Naive thymus-derived CD4-positive, alpha-beta T cell (primary cell): Measurements from ENCODE around the gene ANKS1B. TPM values are rescaled to one million over a fixed set of nuclear protein-coding genes. Genes with fewer than 3 reads are reported as not detected.
"Not testable (repeated sequence)": the region's sequence is repeated elsewhere in the genome, so short reads cannot be mapped to it uniquely, and the experiment has no call there.

Experiments
- ATAC-seq: fragments of 150-1000 bp; cut with Tn5 transposase; 2 replicates; pipeline ENCODE4 v1.10.0; 2021; ENCODE audit warnings: mild to moderate bottlenecking, moderate library complexity
- CTCF ChIA-PET: fragments of 350-600 bp; sonication (Branson Sonifier 250); formaldehyde crosslinking; loops from one replicate; lab custom pipeline; 2021; ENCODE audit warnings: antibody characterized with exemption; lab: Charles Lee
- POLR2A ChIA-PET: fragments of 350-600 bp; sonication (Branson Sonifier 250); formaldehyde crosslinking; loops from one replicate; lab custom pipeline; 2021; ENCODE audit warnings: antibody characterized with exemption, inconsistent platforms; lab: Charles Lee
- DNase-seq, 9 donors: peaks; one replicate each; pipeline versions ENCODE4 v3.0.0 to v3.0.0-alpha.2; 2020 to 2022; ENCODE audit warnings: mixed read lengths in 1 of 9
- H3K27ac ChIP-seq: one replicate; pipeline ENCODE4 v1.7.0; 2013; ENCODE audit warnings: mild to moderate bottlenecking, low read depth, low read length, moderate library complexity
- H3K27me3 ChIP-seq, 2 donors: one replicate each; pipeline ENCODE4 v1.7.0; 2013; ENCODE audit warnings: low read length in 2 of 2, mild to moderate bottlenecking in 2 of 2, moderate library complexity in 2 of 2; ENCODE audit not compliant: control insufficient read depth in 2 of 2, insufficient read depth in 2 of 2
- H3K36me3 ChIP-seq, 3 experiments: 1 replicate in 2 of 3; 2 replicates in 1 of 3; pipeline ENCODE4 v1.7.0; 2013; ENCODE audit warnings: low read length in 3 of 3, mild to moderate bottlenecking in 3 of 3, moderate library complexity in 1 of 3; ENCODE audit not compliant: insufficient read depth in 3 of 3, control insufficient read depth in 2 of 3
- H3K4me1 ChIP-seq, 2 donors: one replicate each; pipeline ENCODE4 v1.7.0; 2013; ENCODE audit warnings: low read length in 2 of 2, mild to moderate bottlenecking in 2 of 2, moderate library complexity in 1 of 2; ENCODE audit not compliant: control insufficient read depth in 2 of 2, insufficient read depth in 2 of 2
- H3K4me3 ChIP-seq: 2 replicates; pipeline ENCODE4 v1.7.0; 2013; ENCODE audit warnings: mild to moderate bottlenecking, low read length
- H3K9me3 ChIP-seq, 3 experiments: 1 replicate in 2 of 3; 2 replicates in 1 of 3; pipeline ENCODE4 v1.7.0; 2013; ENCODE audit warnings: low read length in 3 of 3; ENCODE audit not compliant: control insufficient read depth in 2 of 3
- H3K27ac Mint-ChIP-seq, 9 donors: one replicate each; pipeline ENCODE4 v1.8.0; 2020 to 2022; ENCODE audit warnings: mixed read lengths in 9 of 9, mild to moderate bottlenecking in 8 of 9, moderate library complexity in 5 of 9, inconsistent platforms in 2 of 9
- H3K27me3 Mint-ChIP-seq, 5 donors: one replicate each; pipeline ENCODE4 v1.8.0; 2021 to 2022; ENCODE audit warnings: mixed read lengths in 5 of 5, mild to moderate bottlenecking in 1 of 5
- H3K36me3 Mint-ChIP-seq, 5 donors: one replicate each; pipeline ENCODE4 v1.8.0; 2020 to 2022; ENCODE audit warnings: mixed read lengths in 5 of 5, mild to moderate bottlenecking in 3 of 5, inconsistent platforms in 1 of 5
- H3K4me1 Mint-ChIP-seq, 7 donors: one replicate each; pipeline ENCODE4 v1.8.0; 2020 to 2022; ENCODE audit warnings: mixed read lengths in 7 of 7, mild to moderate bottlenecking in 3 of 7, inconsistent platforms in 1 of 7
- H3K4me3 Mint-ChIP-seq, 10 donors: one replicate each; pipeline ENCODE4 v1.8.0; 2020 to 2022; ENCODE audit warnings: mild to moderate bottlenecking in 10 of 10, mixed read lengths in 10 of 10, moderate library complexity in 6 of 10, inconsistent platforms in 2 of 10
- H3K9me3 Mint-ChIP-seq, 11 donors: one replicate each; pipeline ENCODE4 v1.8.0; 2020 to 2022; ENCODE audit warnings: mixed read lengths in 11 of 11, mild to moderate bottlenecking in 4 of 11, inconsistent platforms in 1 of 11, moderate library complexity in 1 of 11
- intact Hi-C, 2 donors: fragments of 100-400 bp; cut with micrococcal nuclease; formaldehyde crosslinking; loops; one replicate each; pipeline ENCODE4 v1.15.1; 2023
- polyA plus RNA-seq, 2 donors: library from polyadenylated mRNA; unstranded; fragments of 300-500 nt; fragmentation: Illumina TruSeq; gene quantifications; one replicate each; pipeline ENCODE4 v1.2.3, GENCODE V29; 2021
- total RNA-seq, 6 experiments: library from RNA in 5 of 6; stranded (reverse) in 5 of 6; gene quantifications; 1 replicate in 5 of 6; 2 replicates in 1 of 6; pipeline ENCODE4 v1.2.3 and lab custom pipeline; 2021 to 2026

ANKS1B gene
- total and polyA plus RNA-seq, 7 experiments from 2014 or later, result 0.97 TPM; not detected in 6

DNA sequence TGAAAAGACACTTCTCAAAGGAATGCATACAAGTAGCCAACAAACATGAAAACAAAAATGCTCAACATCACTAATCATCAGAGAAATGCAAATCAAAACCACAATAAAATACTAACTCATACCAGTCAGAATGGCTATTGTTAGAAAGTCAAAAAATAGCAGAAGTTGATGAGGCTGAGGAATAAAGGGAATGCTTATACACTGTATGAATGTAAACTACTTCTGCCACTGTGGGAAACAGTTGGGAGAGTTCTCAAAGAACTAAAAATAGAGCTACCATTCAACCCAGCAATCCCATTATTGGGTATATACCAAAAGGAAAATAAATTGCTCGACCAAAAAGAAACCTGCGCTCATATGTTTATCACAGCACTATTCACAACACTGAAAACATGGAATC, 360.1 kb downstream of the ANKS1B start:
- H3K9me3 Mint-ChIP-seq, result peaks cover 0 to 33% (median 8%) of the 10 kb centered on the region in 11 donors
- H3K4me1 ChIP-seq, POLR2A ChIA-PET, H3K27me3 Mint-ChIP-seq, intact Hi-C loops, ATAC-seq, CTCF ChIA-PET, H3K4me1 Mint-ChIP-seq, H3K36me3 Mint-ChIP-seq, H3K4me3 ChIP-seq, H3K27ac Mint-ChIP-seq, H3K27ac ChIP-seq, H3K4me3 Mint-ChIP-seq, DNase-seq, H3K36me3 ChIP-seq, H3K27me3 ChIP-seq, H3K9me3 ChIP-seq: not testable (repeated sequence)

- no peak overlapping the region for H3K27ac ChIP-seq
- H3K4me3 ChIP-seq, result no peak overlapping the region
- H3K4me3 Mint-ChIP-seq, result no peak overlapping the region
- ChIA-PET POLR2A (no interaction called here), CTCF (no interaction called here)
- ATAC-seq (no peak), DNase-seq (no peak)
- H3K27me3 ChIP-seq, result no peaks in the 10 kb centered on the region
- intact Hi-C loops, result loop anchor here in 1 of 2 donors (1.0 kb wide), 1 partner anchor 577 kb away; no protein-coding TSS in a partner anchor
- peaks cover 0 to 9% (median 0%) of the 10 kb centered on the region in 3 experiments for H3K9me3 ChIP-seq
- H3K36me3 ChIP-seq, result no peaks in the 10 kb centered on the region
- peaks cover 2 to 45% (median 14%) of the 10 kb centered on the region in 11 donors for H3K9me3 Mint-ChIP-seq
- H3K36me3 Mint-ChIP-seq, result no peaks in the 10 kb centered on the region
- H3K4me1 Mint-ChIP-seq, result no peaks in the 10 kb centered on the region
- no peak overlapping the region for H3K27ac Mint-ChIP-seq
- no peaks in the 10 kb centered on the region for H3K27me3 Mint-ChIP-seq
- no peaks in the 10 kb centered on the region for H3K4me1 ChIP-seq
These were observed 364.6 kb downstream of the ANKS1B start for GRCh38 chr12:99620159-99620479.

DNA sequence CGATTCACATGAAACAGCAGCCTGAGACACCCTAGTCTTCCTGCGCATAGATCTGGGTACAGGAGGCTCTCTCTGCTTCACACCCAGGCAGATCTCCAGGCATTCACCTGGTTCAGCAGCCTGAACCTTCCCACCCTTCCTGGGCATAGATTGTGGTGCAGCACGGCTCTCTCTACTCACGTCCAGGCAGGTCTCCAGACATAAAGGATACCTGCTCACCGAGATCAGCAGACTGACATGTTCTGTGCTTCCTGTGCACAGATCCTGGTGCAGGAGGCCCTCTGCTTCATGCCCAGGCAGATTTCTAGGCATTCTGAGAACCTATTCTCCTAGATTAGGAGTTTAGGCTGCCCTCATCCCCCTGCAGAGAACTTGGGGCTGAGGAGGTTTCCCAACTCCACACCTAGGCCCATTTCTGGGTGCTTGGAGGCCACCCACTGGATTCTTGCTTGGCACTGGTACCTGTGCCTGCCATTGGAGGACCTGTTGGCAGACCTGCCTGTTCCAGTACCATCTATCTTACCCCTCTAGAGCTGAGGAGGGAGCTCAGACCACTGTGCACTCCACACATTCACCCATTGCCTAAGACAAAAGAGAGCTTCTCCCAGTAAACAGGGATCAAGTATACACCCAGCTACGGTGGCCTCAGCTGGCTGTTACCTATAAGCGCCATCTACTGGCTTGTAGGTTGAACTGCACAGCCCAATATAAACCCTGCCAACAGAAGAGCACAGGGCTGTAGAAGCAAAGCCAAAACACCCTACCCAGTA, 365.2 kb downstream of the ANKS1B start:
- Mint-ChIP-seq H3K4me3 (no peak overlapping the region), H3K4me1 (no peaks in the 10 kb centered on the region), H3K27me3 (no peaks in the 10 kb centered on the region), H3K27ac (no peak overlapping the region), H3K36me3 (no peaks in the 10 kb centered on the region), H3K9me3 (peaks cover 2 to 50% (median 19%) of the 10 kb centered on the region in 11 donors)
- ChIA-PET POLR2A (no interaction called here), CTCF (no interaction called here)
- ATAC-seq, result no peak
- H3K36me3 ChIP-seq, result no peaks in the 10 kb centered on the region
- DNase-seq, result no peak
- no peaks in the 10 kb centered on the region for H3K4me1 ChIP-seq
- H3K27ac ChIP-seq, result no peak overlapping the region
- no peak overlapping the region for H3K4me3 ChIP-seq
- intact Hi-C loops, result loop anchor here in 1 of 2 donors (1.0 kb wide), 1 partner anchor 576 kb away; no protein-coding TSS in a partner anchor
- peaks cover 0 to 9% (median 0%) of the 10 kb centered on the region in 3 experiments for H3K9me3 ChIP-seq
- no peaks in the 10 kb centered on the region for H3K27me3 ChIP-seq

DNA sequence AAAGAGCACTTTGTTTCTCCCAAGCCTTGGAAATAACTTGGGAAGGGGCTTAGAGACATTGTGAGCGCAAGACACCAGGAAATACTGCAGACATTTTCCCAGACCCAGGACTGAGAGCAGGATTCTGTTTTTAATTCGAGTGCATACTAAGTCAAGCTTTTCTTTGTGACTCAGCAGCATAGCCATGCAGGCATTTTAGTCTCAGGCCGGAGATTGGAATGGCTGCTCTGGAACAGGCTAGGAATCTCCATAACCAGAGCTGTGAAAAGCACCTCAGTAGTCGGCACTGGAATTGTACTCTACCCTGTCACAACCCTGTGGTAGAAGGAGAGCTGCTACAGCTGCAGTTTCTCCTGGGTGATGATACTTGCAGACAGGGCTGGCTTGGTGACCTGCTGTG, 366.1 kb downstream of the ANKS1B start:
- Mint-ChIP-seq H3K27ac (no peak overlapping the region), H3K9me3 (peaks cover 2 to 53% (median 19%) of the 10 kb centered on the region in 11 donors), H3K36me3 (no peaks in the 10 kb centered on the region), H3K27me3 (no peaks in the 10 kb centered on the region), H3K4me3 (no peak overlapping the region), H3K4me1 (no peaks in the 10 kb centered on the region)
- ChIA-PET CTCF (no interaction called here), POLR2A (no interaction called here)
- H3K27me3 ChIP-seq, result no peaks in the 10 kb centered on the region
- H3K4me3 ChIP-seq, result no peak overlapping the region
- no peak overlapping the region for H3K27ac ChIP-seq
- H3K36me3 ChIP-seq, result no peaks in the 10 kb centered on the region
- no peak for DNase-seq
- intact Hi-C loops, result no loop called here
- peaks cover 0 to 9% (median 0%) of the 10 kb centered on the region in 3 experiments for H3K9me3 ChIP-seq
- ATAC-seq, result no peak
- no peaks in the 10 kb centered on the region for H3K4me1 ChIP-seq

DNA sequence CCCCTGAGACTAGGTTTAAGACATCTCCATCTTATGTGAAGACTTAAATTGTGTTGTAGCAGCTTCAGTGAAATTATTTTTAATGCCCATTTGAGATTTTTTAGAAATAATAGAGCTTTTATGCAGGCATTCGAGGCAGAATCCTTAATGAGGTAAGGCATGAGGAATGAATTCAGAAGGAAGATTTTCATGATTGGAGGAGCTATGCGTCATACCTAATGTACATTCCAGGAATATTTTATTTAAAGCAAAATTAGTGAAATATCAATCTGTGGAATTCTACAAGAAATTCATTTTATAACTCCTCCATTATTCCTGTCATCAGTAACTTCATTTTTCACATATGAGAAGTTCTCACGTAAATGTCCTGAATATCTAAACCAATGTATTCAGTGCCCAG, 373.1 kb downstream of the ANKS1B start:
- ChIA-PET CTCF (no interaction called here), POLR2A (no interaction called here)
- no peak overlapping the region for H3K4me3 Mint-ChIP-seq
- no peaks in the 10 kb centered on the region for H3K4me1 Mint-ChIP-seq
- H3K9me3 Mint-ChIP-seq, result peaks cover 0 to 20% (median 4%) of the 10 kb centered on the region in 11 donors
- no peak for ATAC-seq
- no peak overlapping the region for H3K4me3 ChIP-seq
- no peaks in the 10 kb centered on the region for H3K27me3 ChIP-seq
- no peaks in the 10 kb centered on the region for H3K36me3 ChIP-seq
- H3K4me1 ChIP-seq, result no peaks in the 10 kb centered on the region
- no peak overlapping the region for H3K27ac Mint-ChIP-seq
- intact Hi-C loops, result no loop called here
- H3K27ac ChIP-seq, result no peak overlapping the region
- H3K9me3 ChIP-seq, result no peaks in the 10 kb centered on the region
- H3K27me3 Mint-ChIP-seq, result no peaks in the 10 kb centered on the region
- no peaks in the 10 kb centered on the region for H3K36me3 Mint-ChIP-seq
- no peak for DNase-seq

DNA sequence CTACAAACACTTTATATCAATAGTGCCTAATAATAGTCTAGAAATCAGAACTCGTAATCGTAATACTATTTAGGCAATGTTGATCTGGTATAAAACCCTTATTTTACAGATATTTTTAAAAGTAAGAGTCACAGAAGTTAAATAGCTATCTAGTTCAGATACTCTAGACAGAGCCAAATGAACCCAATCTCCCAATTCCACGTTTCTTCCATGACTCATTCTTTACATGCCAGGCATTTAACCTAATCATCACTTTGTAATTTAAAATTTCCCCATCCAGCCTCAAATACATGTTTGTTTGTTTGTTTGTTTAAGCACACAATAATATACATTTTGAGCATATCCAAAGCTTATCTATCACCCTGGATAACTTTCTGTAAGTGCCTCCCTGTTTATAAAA, 373.6 kb downstream of the ANKS1B start:
- POLR2A ChIA-PET, result no interaction called here

More for the DNA sequence above, 373.6 kb downstream of the ANKS1B start:
- Histone ChIP-seq H3K27ac (no peak overlapping the region), H3K36me3 (no peaks in the 10 kb centered on the region), H3K4me3 (no peak overlapping the region), H3K4me1 (no peaks in the 10 kb centered on the region), H3K27me3 (no peaks in the 10 kb centered on the region), H3K9me3 (no peaks in the 10 kb centered on the region)
- H3K4me1 Mint-ChIP-seq, result no peaks in the 10 kb centered on the region
- intact Hi-C loops, result no loop called here
- no peaks in the 10 kb centered on the region for H3K36me3 Mint-ChIP-seq
- H3K9me3 Mint-ChIP-seq, result peaks cover 0 to 20% (median 4%) of the 10 kb centered on the region in 11 donors
- no peak overlapping the region for H3K27ac Mint-ChIP-seq
- no peak overlapping the region for H3K4me3 Mint-ChIP-seq
- ATAC-seq (no peak), DNase-seq (no peak)
- CTCF ChIA-PET, result no interaction called here
- H3K27me3 Mint-ChIP-seq, result no peaks in the 10 kb centered on the region
